GM12865 (cell line): Measurements from ENCODE around the gene MINDY3.

Experiments used
- DNase-seq: peaks from one replicate; pipeline ENCODE4 v3.0.0; 2010; ENCODE audit warnings: low read depth
- H3K4me3 ChIP-seq: 2 replicates; pipeline ENCODE4 v1.5.1; 2011; ENCODE audit warnings: mild to moderate bottlenecking, low read depth, low read length, control low read depth
- TF ChIP-seq, protein P1 (sequence below): IDR thresholded peaks from 2 replicates; pipeline ENCODE4 v1.5.1; 2011; ENCODE audit warnings: low read length, control low read depth, low read depth, inconsistent platforms; ENCODE audit not compliant: insufficient read depth; ENCODE audit errors: missing control alignments

MINDY3 gene

DNA sequence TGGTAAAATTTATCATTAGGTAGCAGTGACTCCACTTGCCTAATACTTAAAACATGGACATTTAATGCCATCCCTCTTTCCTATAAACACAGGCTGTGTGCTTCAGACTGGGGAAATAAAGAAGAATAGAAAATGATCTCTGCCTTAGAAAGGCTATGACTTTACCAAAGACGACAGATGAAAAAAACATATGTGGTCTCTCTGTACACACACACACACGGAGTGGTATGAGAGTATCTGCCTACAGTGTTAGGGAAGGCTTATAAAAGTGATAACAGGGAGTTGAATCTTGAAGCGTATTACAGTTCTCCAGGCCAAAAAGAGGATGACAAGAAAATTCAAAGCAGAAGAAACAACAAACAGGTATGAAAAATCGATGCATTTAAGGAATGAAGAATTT is 38.2 kb downstream of the MINDY3 start:
- DNase-seq, result no peak
- TF ChIP-seq, protein P1, sequence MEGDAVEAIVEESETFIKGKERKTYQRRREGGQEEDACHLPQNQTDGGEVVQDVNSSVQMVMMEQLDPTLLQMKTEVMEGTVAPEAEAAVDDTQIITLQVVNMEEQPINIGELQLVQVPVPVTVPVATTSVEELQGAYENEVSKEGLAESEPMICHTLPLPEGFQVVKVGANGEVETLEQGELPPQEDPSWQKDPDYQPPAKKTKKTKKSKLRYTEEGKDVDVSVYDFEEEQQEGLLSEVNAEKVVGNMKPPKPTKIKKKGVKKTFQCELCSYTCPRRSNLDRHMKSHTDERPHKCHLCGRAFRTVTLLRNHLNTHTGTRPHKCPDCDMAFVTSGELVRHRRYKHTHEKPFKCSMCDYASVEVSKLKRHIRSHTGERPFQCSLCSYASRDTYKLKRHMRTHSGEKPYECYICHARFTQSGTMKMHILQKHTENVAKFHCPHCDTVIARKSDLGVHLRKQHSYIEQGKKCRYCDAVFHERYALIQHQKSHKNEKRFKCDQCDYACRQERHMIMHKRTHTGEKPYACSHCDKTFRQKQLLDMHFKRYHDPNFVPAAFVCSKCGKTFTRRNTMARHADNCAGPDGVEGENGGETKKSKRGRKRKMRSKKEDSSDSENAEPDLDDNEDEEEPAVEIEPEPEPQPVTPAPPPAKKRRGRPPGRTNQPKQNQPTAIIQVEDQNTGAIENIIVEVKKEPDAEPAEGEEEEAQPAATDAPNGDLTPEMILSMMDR, result no peak
- no peak overlapping the region for H3K4me3 ChIP-seq

DNA sequence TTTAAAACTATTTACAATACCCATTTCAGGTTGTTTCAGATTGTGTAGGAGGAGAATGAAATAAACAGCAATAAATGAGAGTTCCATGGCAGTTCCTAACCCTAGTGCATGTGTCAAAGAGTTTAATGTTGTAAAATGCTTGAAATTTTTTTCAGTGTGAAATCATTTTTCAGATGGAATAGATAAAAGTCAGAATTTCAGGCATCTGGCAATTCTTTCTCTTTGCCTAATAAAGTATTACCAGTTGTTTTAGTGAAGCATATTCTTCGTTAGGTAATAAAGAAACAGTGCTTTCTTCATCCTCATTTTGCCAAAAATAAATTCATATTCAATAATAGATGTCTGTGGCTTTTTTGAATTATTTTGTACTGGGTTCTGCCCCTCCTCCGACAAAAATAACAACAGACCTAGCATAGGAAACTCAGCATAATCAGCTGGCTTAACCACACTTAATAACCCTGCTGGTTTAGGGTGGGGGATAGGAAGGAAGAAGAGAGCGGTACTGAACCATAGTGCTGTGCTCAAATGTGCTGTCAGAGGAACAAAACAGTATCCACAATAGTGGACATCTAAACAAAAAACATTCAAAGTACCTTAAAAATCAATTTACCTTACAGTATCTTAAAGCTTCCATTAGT is 39.1 kb downstream of the MINDY3 start:
- TF ChIP-seq, protein P1, result no peak
- H3K4me3 ChIP-seq, result no peak overlapping the region
- no peak for DNase-seq

- peak; percentile 18 for DNase-seq
- no peak overlapping the region for H3K4me3 ChIP-seq
- TF ChIP-seq, protein P1, result no peak
Measured at GRCh38 chr10:15817409-15818046, 42.8 kb downstream of the MINDY3 start.

GRCh38 chr10:15815242-15815885 is 44.9 kb downstream of the MINDY3 start:
- no peak overlapping the region for H3K4me3 ChIP-seq
- TF ChIP-seq, protein P1, result no peak
- DNase-seq, result no peak

GRCh38 chr10:15814565-15814964 is 45.7 kb downstream of the MINDY3 start:
- TF ChIP-seq, protein P1, result no peak
- peak; percentile 72 for DNase-seq
- H3K4me3 ChIP-seq, result no peak overlapping the region

DNA sequence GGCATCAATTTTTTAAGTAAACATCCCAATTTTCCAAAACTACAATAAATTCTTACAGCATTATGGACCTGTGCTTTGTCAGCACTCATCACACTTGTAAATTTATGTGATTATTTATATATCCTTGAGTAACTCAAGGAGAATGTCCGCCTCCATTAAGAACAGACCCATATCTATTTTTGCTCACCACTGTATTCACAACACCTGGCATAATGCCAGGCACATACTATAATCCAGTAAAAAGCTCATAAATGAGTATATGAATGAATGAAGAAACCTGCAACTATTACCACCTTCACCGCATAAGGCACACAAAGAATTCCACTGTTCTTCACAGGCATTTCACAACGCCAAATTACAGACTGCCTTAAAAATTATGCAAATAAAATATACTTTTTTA is 46.9 kb downstream of the MINDY3 start:
- TF ChIP-seq, protein P1, result no peak
- no peak overlapping the region for H3K4me3 ChIP-seq
- DNase-seq, result no peak
